GM12878 (cell line): Measurements from ENCODE around the gene HCFC1. TPM values are rescaled to one million over a fixed set of nuclear protein-coding genes. Genes with fewer than 3 reads are reported as not detected.

ENCODE experiments used
- ATAC-seq: fragments of 200-7000 bp; cut with Tn5 transposase; 3 replicates; pipeline ENCODE4 v1.9.1; 2020; ENCODE audit warnings: mild to moderate bottlenecking, moderate library complexity
- BruUV-seq: library from RNA; stranded (reverse); fragments of 400-500 nt; replicated peaks from 2 replicates; lab custom pipeline; 2021; lab: Mats Ljungman, UMichigan
- CTCF ChIA-PET: fragments of 300-600 bp; sonication (Branson Sonifier 250); formaldehyde crosslinking; extraction: SDS; loops from one replicate; lab custom pipeline; 2021; ENCODE audit warnings: inconsistent platforms; lab: Yijun Ruan, JAX
- POLR2A ChIA-PET: fragments of 350-600 bp; formaldehyde crosslinking; extraction: SDS; loops from one replicate; lab custom pipeline; 2021; ENCODE audit warnings: inconsistent platforms; lab: Charles Lee
- RAD21 ChIA-PET: fragments of 300-600 bp; sonication (Branson Sonifier 250); formaldehyde crosslinking; loops from one replicate; lab custom pipeline; 2023; ENCODE audit warnings: antibody characterized with exemption; ENCODE audit not compliant: unreplicated experiment; lab: Charles Lee
- SMC1A ChIA-PET: fragments of 300-600 bp; sonication (Branson Sonifier 250); formaldehyde crosslinking; loops from one replicate; lab custom pipeline; 2023; ENCODE audit not compliant: unreplicated experiment, uncharacterized antibody; lab: Charles Lee
- DNase-seq: peaks from one replicate; pipeline ENCODE4 v3.0.0-alpha.2; 2011; ENCODE audit warnings: low read depth, low spot score
- FAIRE-seq: peaks from 3 replicates; lab custom pipeline; 2011; peaks lifted over from hg19 to GRCh38; lab: Jason Lieb, UNC
- H2AFZ ChIP-seq: 2 replicates; pipeline ENCODE4 v1.6.0; 2011; ENCODE audit warnings: low read depth, low read length, control low read depth; ENCODE audit not compliant: control insufficient read depth
- H3K27ac ChIP-seq: 2 replicates; pipeline ENCODE4 v1.5.1; 2011; ENCODE audit warnings: control low read depth; ENCODE audit not compliant: control insufficient read depth, insufficient read depth
- H3K27me3 ChIP-seq, 2 experiments: replicated peaks in 1 of 2; 2 replicates each; pipeline versions ENCODE4 v1.6.0 to v1.6.1; 2011; ENCODE audit warnings: low read length in 1 of 2; ENCODE audit not compliant: control insufficient read depth in 2 of 2, insufficient read depth in 2 of 2
- H3K36me3 ChIP-seq, 2 experiments: 2 replicates each; pipeline ENCODE4 v1.5.1; 2011; ENCODE audit warnings: low read length in 1 of 2; ENCODE audit not compliant: control insufficient read depth in 2 of 2, insufficient read depth in 2 of 2
- H3K4me1 ChIP-seq: 2 replicates; pipeline ENCODE4 v1.6.1; 2011; ENCODE audit warnings: mild to moderate bottlenecking, low read length, moderate library complexity, mixed read lengths; ENCODE audit not compliant: control insufficient read depth, insufficient read depth
- H3K4me2 ChIP-seq: 2 replicates; pipeline ENCODE4 v1.6.0; 2011; ENCODE audit warnings: control low read depth; ENCODE audit not compliant: control insufficient read depth, insufficient read depth
- H3K4me3 ChIP-seq: fragments of 200-600 bp; sonication (generic); 2 replicates; pipeline ENCODE4 v1.5.1; 2016
- H3K79me2 ChIP-seq: 2 replicates; pipeline ENCODE4 v1.6.0; 2011; ENCODE audit warnings: low read length; ENCODE audit not compliant: control insufficient read depth, insufficient read depth
- H3K9ac ChIP-seq: 2 replicates; pipeline ENCODE4 v1.8.0; 2011; ENCODE audit warnings: low read length, control low read depth, mixed read lengths; ENCODE audit not compliant: control insufficient read depth, insufficient read depth
- H3K9me3 ChIP-seq: replicated peaks from 3 replicates; pipeline ENCODE4 v1.5.1; 2011; ENCODE audit warnings: mild to moderate bottlenecking, low read length; ENCODE audit not compliant: control insufficient read depth, insufficient read depth
- H4K20me1 ChIP-seq: 2 replicates; pipeline ENCODE4 v1.6.0; 2011; ENCODE audit not compliant: control insufficient read depth, insufficient read depth
- EP300 ChIP-seq, 2 experiments: fragments of 150-350 bp in 1 of 2; IDR thresholded peaks; 2 replicates each; pipeline ENCODE4 v1.6.1; 2011 to 2012; ENCODE audit warnings: low read depth in 2 of 2, low read length in 2 of 2, borderline replicate concordance in 1 of 2, improper control_type of control experiment in 1 of 2, inconsistent platforms in 1 of 2; ENCODE audit not compliant: control insufficient read depth in 1 of 2
- HDGF ChIP-seq: fragments of 450-650 bp; IDR thresholded peaks from 2 replicates; pipeline ENCODE4 v1.6.1; 2016; ENCODE audit warnings: antibody characterized with exemption
- IKZF2 ChIP-seq, 2 experiments: fragments of 450-650 bp; IDR thresholded peaks; 2 replicates each; pipeline ENCODE4 v1.6.1; 2017; ENCODE audit warnings: mild to moderate bottlenecking in 2 of 2, moderate library complexity in 2 of 2
- JUND ChIP-seq: IDR thresholded peaks from 2 replicates; pipeline ENCODE4 v1.6.1; 2012; ENCODE audit warnings: low read depth, mild to moderate bottlenecking, low read length, improper control_type of control experiment, moderate library complexity
- KDM1A ChIP-seq: fragments of 200-600 bp; sonication (generic); IDR thresholded peaks from 2 replicates; pipeline ENCODE4 v1.6.1; 2016; ENCODE audit warnings: borderline replicate concordance
- MAX ChIP-seq: IDR thresholded peaks from 2 replicates; pipeline ENCODE4 v1.6.1; 2012; ENCODE audit warnings: low read depth, low read length, improper control_type of control experiment
- MEF2B ChIP-seq: fragments of 450-650 bp; IDR thresholded peaks from 2 replicates; pipeline ENCODE4 v1.6.1; 2018; ENCODE audit warnings: mild to moderate bottlenecking, moderate library complexity; ENCODE audit not compliant: partially characterized antibody, poor library complexity, severe bottlenecking
- SPI1 ChIP-seq: IDR thresholded peaks from 2 replicates; pipeline ENCODE4 v1.6.1; 2011; ENCODE audit warnings: low read depth, mild to moderate bottlenecking, low read length, moderate library complexity, borderline replicate concordance; ENCODE audit not compliant: insufficient read depth
- TARDBP ChIP-seq: IDR thresholded peaks from 2 replicates; pipeline ENCODE4 v1.6.1; 2016; ENCODE audit warnings: borderline replicate concordance
- USF2 ChIP-seq: IDR thresholded peaks from 2 replicates; pipeline ENCODE4 v1.6.1; 2011; ENCODE audit warnings: low read depth, low read length, improper control_type of control experiment, borderline replicate concordance
- ZBTB33 ChIP-seq: fragments of 450-650 bp; IDR thresholded peaks from 2 replicates; pipeline ENCODE4 v1.6.1; 2017; ENCODE audit warnings: mild to moderate bottlenecking
- WGBS: methylation state at CpG from one replicate; pipeline ENCODE4 v1.1.6; 2016; ENCODE audit warnings: low lambda C conversion rate; ENCODE audit not compliant: insufficient replicate concordance, insufficient coverage; ENCODE audit errors: missing lambda C conversion rate; 5-methylcytosine and 5-hydroxymethylcytosine counted together
- in situ Hi-C: fragments of 300-500 bp; cut with MboI; formaldehyde crosslinking; loops from 9 replicates; pipeline ENCODE4 v1.14.3; 2018; ENCODE audit warnings: mixed read lengths
- intact Hi-C: fragments of 100-400 bp; cut with micrococcal nuclease; formaldehyde crosslinking; loops from one replicate; pipeline ENCODE4 v1.14.2; 2022; ENCODE audit not compliant: unreplicated experiment
- polyA plus RNA-seq, 11 experiments: library from polyadenylated mRNA; depleted of rRNA in 4 of 11; unstranded in 6 of 11; stranded (reverse) in 5 of 11; fragments of >200 nt; fragmentation: Nextera tagmentation in 4 of 11; fragmentation: Illumina TruSeq in 1 of 11; extraction: Ambion mirVana in 4 of 11; extraction: Trizol in 1 of 11; gene quantifications; 1 replicate in 1 of 11; 2 replicates in 10 of 11; pipeline versions ENCODE4 v1.2.1 to v1.2.3, GENCODE V29; 2011 to 2016; ENCODE audit warnings: inconsistent platforms in 2 of 11, missing spikeins in 2 of 11, low read depth in 1 of 11
- total RNA-seq, 4 experiments: library from RNA; depleted of rRNA in 3 of 4; stranded (reverse); fragments of >200 nt in 3 of 4; fragmentation: Illumina TruSeq in 1 of 4; extraction: Trizol in 1 of 4; gene quantifications; 2 replicates each; pipeline versions ENCODE4 v1.2.1 to v1.2.3, GENCODE V29; 2013 to 2021

The HCFC1 gene
- total and polyA plus RNA-seq, 10 of the 15 experiments (the other 5 are each of a cell fraction or from before 2014, with no cell fraction given): 3.9 to 92.7 (median 23.5) TPM

- H4K20me1 ChIP-seq: no peaks in the 10 kb centered on the region
- ChIA-PET CTCF (no interaction called here), RAD21 (no interaction called here), SMC1A (no interaction called here), POLR2A (no interaction called here)
- H3K27ac ChIP-seq: no peak overlapping the region
- H2AFZ ChIP-seq: no peak overlapping the region
- H3K36me3 ChIP-seq: no peaks in the 10 kb centered on the region
- no peaks in the 10 kb centered on the region for H3K79me2 ChIP-seq
- no peak overlapping the region for H3K4me2 ChIP-seq
- no peaks in the 10 kb centered on the region for H3K27me3 ChIP-seq
- H3K4me3 ChIP-seq: no peak overlapping the region
- ATAC-seq (no peak), FAIRE-seq (no peak), DNase-seq (no peak)
- intact Hi-C loops: no loop called here
- in situ Hi-C loops: no loop called here
- TF ChIP-seq SPI1 (no peak), HDGF (0 out of 2 replicates have a peak, but pooled peaks have one; percentile 8)
- 56% methylated on average over 8 of the region's 8 CpGs for WGBS
- peaks cover 9% of the 10 kb centered on the region for H3K4me1 ChIP-seq
- H3K9ac ChIP-seq: no peak overlapping the region
- BruUV-seq: no TSS peak
- no peaks in the 10 kb centered on the region; the same call in 2 of the 3 replicates for H3K9me3 ChIP-seq
These were observed 69.9 kb downstream of the HCFC1 start for GRCh38 chrX:153901753-153902140.

GRCh38 chrX:153900831-153901752 lies 70.5 kb downstream of the HCFC1 start:
- DNase-seq (peak; percentile 55), ATAC-seq (peak; percentile 91), FAIRE-seq (peak; percentile 84)
- SMC1A ChIA-PET: interaction anchor here (0.8 to 1.9 kb wide), 2 partner anchors 11 to 24 kb away, joined by 4 to 5 read pairs; no protein-coding TSS in a partner anchor
- in situ Hi-C loops (no loop called here), intact Hi-C loops (no loop called here)
- H4K20me1 ChIP-seq: no peaks in the 10 kb centered on the region
- H3K9me3 ChIP-seq: no peaks in the 10 kb centered on the region; the same call in 2 of the 3 replicates
- no peaks in the 10 kb centered on the region for H3K27me3 ChIP-seq
- H3K4me2 ChIP-seq: peak overlapping the region; percentile 4; the same call in 1 of the 2 replicates
- 36% methylated on average over 23 of the region's 26 CpGs for WGBS
- RAD21 ChIA-PET: interaction anchor here (1.1 kb wide), 1 partner anchor 24 kb away, joined by 4 read pairs; no protein-coding TSS in a partner anchor
- H3K4me1 ChIP-seq: peaks cover 9% of the 10 kb centered on the region
- H3K9ac ChIP-seq: no peak overlapping the region
- H3K79me2 ChIP-seq: no peaks in the 10 kb centered on the region
- POLR2A ChIA-PET: interaction anchor here (1.0 to 1.6 kb wide), 4 partner anchors 8 to 26 kb away, joined by 3 to 7 read pairs (median 4); no protein-coding TSS in a partner anchor
- no TSS peak for BruUV-seq
- CTCF ChIA-PET: interaction anchor here (0.9 to 1.0 kb wide), 3 partner anchors 12 to 46 kb away, joined by 3 to 6 read pairs (median 3); no protein-coding TSS in a partner anchor
- H3K27ac ChIP-seq: no peak overlapping the region
- H3K4me3 ChIP-seq: no peak overlapping the region
- no peak overlapping the region for H2AFZ ChIP-seq
- H3K36me3 ChIP-seq: no peaks in the 10 kb centered on the region
- TF ChIP-seq USF2 (no peak), KDM1A (no peak), EP300 (IDR thresholded peaks at IDR 0.05; ENCODE audit: borderline replicate concordance in 1 of 2, control insufficient read depth in 1 of 2, low read depth in 2 of 2, low read length in 2 of 2) (peak; percentile 24 to 47; a peak in 1 of 4 replicates), IKZF2 (IDR thresholded peaks at IDR 0.05) (peak; percentile 40 to 44; a peak in 1 of 4 replicates), MEF2B (peak; percentile 45), MAX (0 out of 2 replicates have a peak, but pooled peaks have one; percentile 46), JUND (no peak), ZBTB33 (0 out of 2 replicates have a peak, but pooled peaks have one; percentile 19), TARDBP (peak; percentile 18; the same call in 1 of the 2 replicates)
